ENCODE measurements around the gene ASB3.
"Not testable (repeated sequence)": the region's sequence is repeated elsewhere in the genome, so short reads cannot be mapped to it uniquely, and the experiment has no call there.

Gene ASB3

DNA sequence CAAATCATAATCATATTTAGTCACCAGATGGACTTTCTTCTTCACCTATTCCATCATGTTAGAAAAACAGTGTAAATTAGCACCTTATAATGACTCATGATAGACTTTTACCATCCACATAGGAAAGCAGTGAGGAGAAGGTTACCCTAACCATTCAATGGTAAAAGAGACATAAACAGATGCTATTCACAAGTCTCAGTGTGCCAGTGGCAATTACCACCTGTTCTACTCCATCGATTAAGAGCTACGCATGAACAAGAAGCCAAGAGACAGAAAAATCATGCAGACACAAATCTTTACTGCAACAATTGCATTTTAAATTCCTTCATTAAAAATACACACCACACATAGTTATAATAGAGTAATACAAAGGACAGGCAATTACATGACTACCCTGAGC is 125.9 kb downstream of the ASB3 start:
- no peak for FAIRE-seq

GRCh38 chr2:53658474-53658873 is 128.3 kb downstream of the ASB3 start:
- FAIRE-seq; DNase-seq (ENCODE audit: insufficient read length, low spot score): not testable (repeated sequence)

More for the DNA sequence above, 125.9 kb downstream of the ASB3 start:
- TF ChIP-seq, protein P1, sequence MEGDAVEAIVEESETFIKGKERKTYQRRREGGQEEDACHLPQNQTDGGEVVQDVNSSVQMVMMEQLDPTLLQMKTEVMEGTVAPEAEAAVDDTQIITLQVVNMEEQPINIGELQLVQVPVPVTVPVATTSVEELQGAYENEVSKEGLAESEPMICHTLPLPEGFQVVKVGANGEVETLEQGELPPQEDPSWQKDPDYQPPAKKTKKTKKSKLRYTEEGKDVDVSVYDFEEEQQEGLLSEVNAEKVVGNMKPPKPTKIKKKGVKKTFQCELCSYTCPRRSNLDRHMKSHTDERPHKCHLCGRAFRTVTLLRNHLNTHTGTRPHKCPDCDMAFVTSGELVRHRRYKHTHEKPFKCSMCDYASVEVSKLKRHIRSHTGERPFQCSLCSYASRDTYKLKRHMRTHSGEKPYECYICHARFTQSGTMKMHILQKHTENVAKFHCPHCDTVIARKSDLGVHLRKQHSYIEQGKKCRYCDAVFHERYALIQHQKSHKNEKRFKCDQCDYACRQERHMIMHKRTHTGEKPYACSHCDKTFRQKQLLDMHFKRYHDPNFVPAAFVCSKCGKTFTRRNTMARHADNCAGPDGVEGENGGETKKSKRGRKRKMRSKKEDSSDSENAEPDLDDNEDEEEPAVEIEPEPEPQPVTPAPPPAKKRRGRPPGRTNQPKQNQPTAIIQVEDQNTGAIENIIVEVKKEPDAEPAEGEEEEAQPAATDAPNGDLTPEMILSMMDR (IDR thresholded peaks at IDR 0.05; ENCODE audit: insufficient read depth, missing control alignments) = no peak
- no peak for DNase-seq (ENCODE audit: insufficient read length, low spot score)

DNA sequence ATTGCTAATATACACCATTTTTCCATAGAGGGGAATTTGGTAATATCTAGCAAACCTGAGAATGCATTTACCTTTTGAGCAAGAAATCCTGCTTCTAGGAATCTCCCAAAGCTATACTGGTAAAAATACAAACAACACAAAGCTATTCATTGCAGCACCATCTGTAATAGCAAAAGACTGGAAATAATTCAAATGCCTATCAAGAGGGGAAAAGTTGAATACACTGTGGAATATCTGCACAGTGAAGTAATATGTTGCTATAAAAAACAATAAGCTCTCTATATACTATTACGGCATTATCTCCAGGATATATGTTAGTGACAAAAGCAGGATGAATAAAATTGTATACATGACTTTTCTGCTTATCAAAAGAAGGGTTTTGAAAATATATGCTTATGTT is 131.5 kb downstream of the ASB3 start:
- DNase-seq (ENCODE audit: insufficient read length, low spot score) (no peak), FAIRE-seq (no peak)
- TF ChIP-seq, protein P1 (IDR thresholded peaks at IDR 0.05; ENCODE audit: insufficient read depth, missing control alignments) = no peak

GRCh38 chr2:53654396-53654795 is 132.4 kb downstream of the ASB3 start:
- FAIRE-seq (no peak), DNase-seq (ENCODE audit: insufficient read length, low spot score) (no peak)
- TF ChIP-seq, protein P1 (IDR thresholded peaks at IDR 0.05; ENCODE audit: insufficient read depth, missing control alignments) = no peak

DNA sequence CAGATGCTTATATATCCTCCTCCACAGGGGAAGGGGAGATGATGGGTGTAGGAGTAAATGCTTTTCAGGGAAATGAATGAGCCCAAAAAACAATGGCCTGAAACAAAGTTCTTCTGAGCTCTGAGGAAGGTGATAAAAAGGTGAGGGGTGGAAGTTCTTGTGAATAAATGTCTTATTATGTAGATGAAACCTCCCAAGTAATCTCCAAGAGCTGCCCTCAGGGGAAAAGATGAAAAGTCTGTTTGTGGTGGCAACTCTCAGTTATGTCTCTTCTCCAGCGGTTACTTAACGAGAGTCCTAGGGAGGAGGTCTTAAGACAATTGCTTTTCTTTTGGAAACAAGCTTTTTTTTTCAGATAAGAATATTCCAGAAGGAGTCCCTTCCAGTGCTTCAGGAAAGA is 134.6 kb downstream of the ASB3 start:
- FAIRE-seq = no peak
- DNase-seq (ENCODE audit: insufficient read length, low spot score) = no peak
- TF ChIP-seq, protein P1 (IDR thresholded peaks at IDR 0.05; ENCODE audit: insufficient read depth, missing control alignments) = no peak

DNA sequence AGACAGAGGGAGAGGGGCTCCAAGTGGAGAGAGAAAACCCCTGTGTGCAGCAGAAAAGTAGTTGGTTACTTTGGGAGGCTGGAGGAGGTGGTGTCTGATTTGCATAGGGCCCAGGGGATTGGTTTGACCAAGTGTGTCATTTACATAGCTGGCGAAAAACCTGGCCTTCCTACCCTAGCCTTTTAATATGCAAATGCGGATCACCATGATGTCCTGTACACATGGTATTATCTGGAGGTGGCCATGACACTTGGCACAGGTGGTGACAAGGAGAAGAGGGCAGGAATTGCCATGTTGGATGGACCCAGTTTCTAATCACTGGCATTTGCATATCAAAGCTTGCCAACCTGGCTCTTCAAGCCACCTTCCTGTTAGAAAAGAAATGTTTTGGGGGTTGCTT is 140.0 kb downstream of the ASB3 start:
- DNase-seq (ENCODE audit: insufficient read length, low spot score) (no peak), FAIRE-seq (no peak)
- TF ChIP-seq, protein P1 (IDR thresholded peaks at IDR 0.05; ENCODE audit: insufficient read depth, missing control alignments) = no peak

- TF ChIP-seq, protein P1 (IDR thresholded peaks at IDR 0.05; ENCODE audit: insufficient read depth, missing control alignments) = no peak
- DNase-seq (ENCODE audit: insufficient read length, low spot score) (no peak), FAIRE-seq (no peak)
Observed at GRCh38 chr2:53641290-53641689, 145.5 kb downstream of the ASB3 start.

DNA sequence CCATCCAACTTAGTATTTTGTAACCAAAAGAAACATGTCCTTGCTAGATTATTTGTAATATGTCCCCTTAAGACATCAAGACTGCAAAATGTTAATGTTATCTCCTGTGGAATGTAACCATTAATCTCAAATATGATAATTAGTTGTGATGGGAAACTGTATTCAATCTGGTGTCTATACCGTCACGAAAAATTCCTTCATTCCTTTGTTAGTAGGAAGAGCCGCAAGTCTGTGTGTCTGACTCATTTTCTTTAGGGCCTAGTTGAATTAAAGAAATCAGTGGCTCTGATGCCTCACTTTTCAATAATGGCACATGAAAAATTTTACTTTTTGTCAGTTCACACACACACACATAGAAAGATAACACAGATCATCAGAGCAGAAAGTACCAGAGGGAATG is 146.3 kb downstream of the ASB3 start:
- no peak for FAIRE-seq
- TF ChIP-seq, protein P1 (IDR thresholded peaks at IDR 0.05; ENCODE audit: insufficient read depth, missing control alignments) = no peak
- no peak for DNase-seq (ENCODE audit: insufficient read length, low spot score)

Measured in D721Med (cell line).